ENCODE measurements around the gene YPEL3. TPM values are rescaled to one million over a fixed set of nuclear protein-coding genes. Genes with fewer than 3 reads are reported as not detected.
A peak's percentile ranks its signal among the peaks of the same experiment; 100 is the strongest.

YPEL3 gene
- total RNA-seq, 2 experiments from 2014 or later: 154 to 166 TPM

DNA sequence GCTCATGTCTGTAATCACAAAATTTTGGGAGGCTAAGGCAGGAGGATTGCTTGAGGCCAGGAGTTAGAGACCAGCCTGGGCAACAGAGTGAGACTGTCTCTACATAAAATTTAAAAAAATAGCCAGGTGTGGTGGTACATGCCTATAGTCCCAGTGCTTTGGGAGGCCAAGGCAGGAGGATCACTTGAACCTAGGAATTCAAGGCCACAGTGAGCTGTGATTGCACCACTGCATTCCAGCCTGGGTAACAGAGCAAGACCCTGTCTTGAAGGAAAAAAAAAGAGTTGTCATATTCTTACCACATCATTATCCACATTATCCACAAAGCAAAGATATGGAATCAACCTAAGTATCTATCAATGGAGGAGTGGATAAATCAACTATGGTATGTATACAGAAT is 48.0 kb upstream of the YPEL3 start:
- H3K36me3 ChIP-seq (ENCODE audit: insufficient read depth, low read length): no peaks in the 10 kb centered on the region
- ChIA-PET CTCF (no interaction called here), POLR2A (no interaction called here)
- ATAC-seq (ENCODE audit: poor library complexity) (no peak), DNase-seq (no peak)
- Mint-ChIP-seq H3K27ac (no peak overlapping the region), H3K4me1 (ENCODE audit: low read depth) (peaks cover 15% of the 10 kb centered on the region), H3K4me3 (no peak overlapping the region), H3K9me3 (no peaks in the 10 kb centered on the region), H3K36me3 (ENCODE audit: low read depth) (no peaks in the 10 kb centered on the region), H3K27me3 (no peaks in the 10 kb centered on the region)
- H3K4me1 ChIP-seq (ENCODE audit: insufficient read depth, low read length): peaks cover 18% of the 10 kb centered on the region
- H3K4me3 ChIP-seq (ENCODE audit: low read length): no peak overlapping the region
- TF ChIP-seq, protein P1, sequence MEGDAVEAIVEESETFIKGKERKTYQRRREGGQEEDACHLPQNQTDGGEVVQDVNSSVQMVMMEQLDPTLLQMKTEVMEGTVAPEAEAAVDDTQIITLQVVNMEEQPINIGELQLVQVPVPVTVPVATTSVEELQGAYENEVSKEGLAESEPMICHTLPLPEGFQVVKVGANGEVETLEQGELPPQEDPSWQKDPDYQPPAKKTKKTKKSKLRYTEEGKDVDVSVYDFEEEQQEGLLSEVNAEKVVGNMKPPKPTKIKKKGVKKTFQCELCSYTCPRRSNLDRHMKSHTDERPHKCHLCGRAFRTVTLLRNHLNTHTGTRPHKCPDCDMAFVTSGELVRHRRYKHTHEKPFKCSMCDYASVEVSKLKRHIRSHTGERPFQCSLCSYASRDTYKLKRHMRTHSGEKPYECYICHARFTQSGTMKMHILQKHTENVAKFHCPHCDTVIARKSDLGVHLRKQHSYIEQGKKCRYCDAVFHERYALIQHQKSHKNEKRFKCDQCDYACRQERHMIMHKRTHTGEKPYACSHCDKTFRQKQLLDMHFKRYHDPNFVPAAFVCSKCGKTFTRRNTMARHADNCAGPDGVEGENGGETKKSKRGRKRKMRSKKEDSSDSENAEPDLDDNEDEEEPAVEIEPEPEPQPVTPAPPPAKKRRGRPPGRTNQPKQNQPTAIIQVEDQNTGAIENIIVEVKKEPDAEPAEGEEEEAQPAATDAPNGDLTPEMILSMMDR (IDR thresholded peaks at IDR 0.05): no peak
- no peak overlapping the region for H3K27ac ChIP-seq (ENCODE audit: low read depth in 1 of 2, low read length in 2 of 2)
- H3K27me3 ChIP-seq (ENCODE audit: control insufficient read depth in 1 of 2, insufficient read depth in 2 of 2, low read length in 2 of 2): no peaks in the 10 kb centered on the region
- H3K9me3 ChIP-seq (ENCODE audit: control insufficient read depth in 1 of 2, insufficient read depth in 1 of 2, low read length in 2 of 2): peaks cover 5% of the 10 kb centered on the region in 2 experiments
- intact Hi-C loops (cut with DNase I, micrococcal nuclease): no loop called here

DNA sequence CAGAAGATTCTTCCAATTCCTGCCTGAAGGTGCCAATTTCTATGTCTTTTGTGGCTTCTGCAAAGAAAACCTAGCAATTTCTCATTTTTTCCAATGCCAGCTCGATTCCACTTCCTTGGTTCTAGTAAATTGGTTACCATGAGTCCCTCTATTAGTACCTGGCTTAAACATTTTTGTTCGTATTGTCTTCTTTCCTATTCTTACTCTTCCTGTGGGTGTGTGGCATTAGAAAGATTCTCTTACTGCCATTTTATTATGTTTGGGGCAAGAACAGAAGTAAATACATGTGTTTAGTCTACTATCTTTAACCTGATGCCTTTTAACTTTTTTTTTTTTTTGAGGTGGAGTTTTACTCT is 47.3 kb upstream of the YPEL3 start:
- CTCF ChIA-PET: interaction anchor here (0.5 to 1.6 kb wide), 7 partner anchors 20 to 333 kb away, joined by 3 to 6 read pairs (median 3); partner anchors contain the start of genes MAPK3 and TBX6
- Mint-ChIP-seq H3K27me3 (no peaks in the 10 kb centered on the region), H3K4me3 (no peak overlapping the region), H3K9me3 (no peaks in the 10 kb centered on the region), H3K36me3 (ENCODE audit: low read depth) (no peaks in the 10 kb centered on the region), H3K4me1 (ENCODE audit: low read depth) (peaks cover 15% of the 10 kb centered on the region), H3K27ac (peak overlapping the region; percentile 69)
- Histone ChIP-seq H3K27ac (ENCODE audit: low read depth in 1 of 2, low read length in 2 of 2) (no peak overlapping the region), H3K4me3 (ENCODE audit: low read length) (no peak overlapping the region), H3K9me3 (ENCODE audit: control insufficient read depth in 1 of 2, insufficient read depth in 1 of 2, low read length in 2 of 2) (no peaks in the 10 kb centered on the region), H3K36me3 (ENCODE audit: insufficient read depth, low read length) (no peaks in the 10 kb centered on the region), H3K27me3 (ENCODE audit: control insufficient read depth in 1 of 2, insufficient read depth in 2 of 2, low read length in 2 of 2) (no peaks in the 10 kb centered on the region), H3K4me1 (ENCODE audit: insufficient read depth, low read length) (peaks cover 20% of the 10 kb centered on the region)
- DNase-seq (no peak), ATAC-seq (ENCODE audit: poor library complexity) (no peak)
- POLR2A ChIA-PET: interaction anchor here (0.7 to 1.8 kb wide), 6 partner anchors 20 to 78 kb away, joined by 3 to 13 read pairs (median 4); partner anchors contain the start of genes ALDOA and CORO1A
- intact Hi-C loops (cut with DNase I, micrococcal nuclease): no loop called here
- TF ChIP-seq, protein P1 (IDR thresholded peaks at IDR 0.05): no peak

DNA sequence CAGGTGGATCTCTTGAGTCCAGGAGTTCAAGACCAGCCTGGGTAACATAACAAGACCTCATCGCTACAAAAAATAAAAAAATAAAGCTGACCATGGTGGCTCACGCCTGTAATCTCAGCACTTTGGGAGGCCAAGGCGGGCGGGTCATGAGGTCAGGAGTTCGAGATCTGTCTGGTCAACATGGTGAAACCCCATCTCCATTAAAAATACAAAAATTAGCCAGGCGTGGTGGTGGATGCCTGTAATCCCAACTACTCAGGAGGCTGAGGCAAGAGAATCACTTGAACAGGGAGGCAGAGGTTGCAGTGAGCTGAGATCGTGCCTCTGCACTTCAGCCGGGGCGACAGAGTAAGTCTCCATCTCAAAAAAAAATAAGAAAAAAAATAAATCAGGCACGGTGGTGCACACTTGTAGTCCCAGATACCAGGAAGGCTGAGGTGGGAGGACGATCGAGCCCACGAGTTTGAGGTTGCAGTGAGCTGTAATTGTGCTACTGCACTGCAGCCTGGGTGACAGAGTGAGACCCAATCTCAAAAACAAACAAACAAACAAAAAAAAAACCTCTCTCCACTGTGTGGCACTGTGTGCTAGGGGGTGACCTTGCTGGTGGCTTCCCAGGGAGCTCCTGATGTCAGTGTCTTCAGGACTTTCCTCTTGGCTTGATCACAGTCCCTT is 46.8 kb upstream of the YPEL3 start:
- Mint-ChIP-seq H3K27ac (peak overlapping the region; percentile 69), H3K27me3 (no peaks in the 10 kb centered on the region), H3K36me3 (ENCODE audit: low read depth) (no peaks in the 10 kb centered on the region), H3K4me3 (no peak overlapping the region), H3K4me1 (ENCODE audit: low read depth) (peaks cover 15% of the 10 kb centered on the region), H3K9me3 (no peaks in the 10 kb centered on the region)
- Histone ChIP-seq H3K4me1 (ENCODE audit: insufficient read depth, low read length) (peaks cover 20% of the 10 kb centered on the region), H3K27me3 (ENCODE audit: control insufficient read depth in 1 of 2, insufficient read depth in 2 of 2, low read length in 2 of 2) (no peaks in the 10 kb centered on the region), H3K4me3 (ENCODE audit: low read length) (no peak overlapping the region), H3K36me3 (ENCODE audit: insufficient read depth, low read length) (no peaks in the 10 kb centered on the region), H3K9me3 (ENCODE audit: control insufficient read depth in 1 of 2, insufficient read depth in 1 of 2, low read length in 2 of 2) (no peaks in the 10 kb centered on the region), H3K27ac (ENCODE audit: low read depth in 1 of 2, low read length in 2 of 2) (no peak overlapping the region)
- TF ChIP-seq, protein P1 (IDR thresholded peaks at IDR 0.05): peak; percentile 28
- ChIA-PET POLR2A (interaction anchor here (0.7 to 1.8 kb wide), 7 partner anchors 19 to 77 kb away, joined by 3 to 13 read pairs (median 3); partner anchors contain the start of genes ALDOA and CORO1A), CTCF (interaction anchor here (0.5 to 1.6 kb wide), 8 partner anchors 19 to 333 kb away, joined by 3 to 6 read pairs (median 3); partner anchors contain the start of genes MAPK3 and TBX6)
- intact Hi-C loops (cut with DNase I, micrococcal nuclease): no loop called here
- peak in 6 of 14 experiments; percentile 9 to 66 (median 43) for DNase-seq
- peak; percentile 56 for ATAC-seq (ENCODE audit: poor library complexity)

Measured in CD4-positive, alpha-beta T cell (primary cell).